GM23338 (cell line): ENCODE measurements around the gene C2orf49. TPM values are rescaled to one million over a fixed set of nuclear protein-coding genes. Genes with fewer than 3 reads are reported as not detected.
"Not testable (repeated sequence)": the region's sequence is repeated elsewhere in the genome, so short reads cannot be mapped to it uniquely, and the experiment has no call there.

ENCODE experiments used
- ATAC-seq: fragments of 200-7000 bp; cut with Tn5 transposase; 3 replicates; pipeline ENCODE4 v1.9.1; 2020
- DNase-seq: peaks from one replicate; pipeline ENCODE4 v3.0.0-alpha.2; 2015; ENCODE audit warnings: low spot score
- H2AFZ ChIP-seq: fragments of 200-600 bp; sonication (generic); 2 replicates; pipeline ENCODE4 v1.8.0; 2016; ENCODE audit warnings: antibody characterized with exemption, mild to moderate bottlenecking, moderate library complexity
- H3F3A ChIP-seq: fragments of 200-600 bp; sonication (generic); replicated peaks from 2 replicates; pipeline ENCODE4 v1.8.0; 2017; ENCODE audit warnings: antibody characterized with exemption, mixed run types, low read depth
- H3K27ac ChIP-seq: fragments of 200-600 bp; sonication (generic); 2 replicates; pipeline ENCODE4 v1.6.1; 2016; ENCODE audit warnings: low read depth
- H3K27me3 ChIP-seq: fragments of 200-600 bp; sonication (generic); 2 replicates; pipeline ENCODE4 v1.8.0; 2016; ENCODE audit warnings: mild to moderate bottlenecking, mixed run types, moderate library complexity; ENCODE audit not compliant: insufficient read depth
- H3K36me3 ChIP-seq: fragments of 200-600 bp; sonication (generic); 2 replicates; pipeline ENCODE4 v1.8.0; 2016; ENCODE audit warnings: mild to moderate bottlenecking; ENCODE audit not compliant: insufficient read depth
- H3K4me1 ChIP-seq: fragments of 200-600 bp; sonication (generic); 2 replicates; pipeline ENCODE4 v1.8.0; 2016; ENCODE audit warnings: mild to moderate bottlenecking, moderate library complexity; ENCODE audit not compliant: insufficient read depth
- H3K4me2 ChIP-seq: fragments of 200-600 bp; sonication (generic); 2 replicates; pipeline ENCODE4 v1.7.1; 2017; ENCODE audit warnings: mixed run types
- H3K4me3 ChIP-seq: fragments of 200-600 bp; sonication (generic); 2 replicates; pipeline ENCODE4 v1.6.1; 2016; ENCODE audit warnings: mixed run types
- H3K79me2 ChIP-seq: fragments of 200-600 bp; sonication (generic); replicated peaks from 2 replicates; pipeline ENCODE4 v1.8.0; 2017; ENCODE audit warnings: mild to moderate bottlenecking; ENCODE audit not compliant: insufficient read depth
- H3K9me2 ChIP-seq: fragments of 200-600 bp; sonication (generic); 2 replicates; pipeline ENCODE4 v1.8.0; 2017; ENCODE audit not compliant: insufficient read depth
- H4K20me1 ChIP-seq: fragments of 200-600 bp; sonication (generic); replicated peaks from 2 replicates; pipeline ENCODE4 v1.8.0; 2017; ENCODE audit warnings: mild to moderate bottlenecking; ENCODE audit not compliant: insufficient read depth
- H3K27ac Mint-ChIP-seq: 2 replicates; pipeline ENCODE4 v1.8.0; 2020; ENCODE audit warnings: inconsistent platforms, mild to moderate bottlenecking, moderate library complexity, mixed read lengths
- H3K27me3 Mint-ChIP-seq: 3 replicates; pipeline ENCODE4 v1.8.0; 2022; ENCODE audit warnings: low read depth, mild to moderate bottlenecking, moderate library complexity, mixed read lengths, inconsistent platforms; ENCODE audit not compliant: insufficient read depth, poor library complexity
- H3K36me3 Mint-ChIP-seq: 3 replicates; pipeline ENCODE4 v1.8.0; 2021; ENCODE audit warnings: low read depth, mild to moderate bottlenecking, inconsistent platforms, moderate library complexity, mixed read lengths
- H3K4me1 Mint-ChIP-seq: 3 replicates; pipeline ENCODE4 v1.8.0; 2020; ENCODE audit warnings: mild to moderate bottlenecking, inconsistent platforms, mixed read lengths
- H3K4me3 Mint-ChIP-seq: 3 replicates; pipeline ENCODE4 v1.8.0; 2021; ENCODE audit warnings: moderate library complexity, mild to moderate bottlenecking, inconsistent platforms, mixed read lengths
- H3K9me3 Mint-ChIP-seq: 3 replicates; pipeline ENCODE4 v1.8.0; 2020; ENCODE audit warnings: moderate library complexity, mild to moderate bottlenecking, inconsistent platforms, mixed read lengths
- CREB1 ChIP-seq: fragments of 250-450 bp; sonication (Bioruptor Pico); IDR thresholded peaks from 2 replicates; pipeline ENCODE4 v1.5.0; 2020; ENCODE audit warnings: low read depth, mild to moderate bottlenecking, moderate library complexity
- CTCF ChIP-seq, 2 experiments: fragments of 200-600 bp in 1 of 2; sonication (generic) in 1 of 2; conservative IDR thresholded peaks; 2 replicates each; pipeline versions ENCODE4 v1.5.1 to v1.6.1; 2016 to 2017; ENCODE audit warnings: antibody characterized with exemption in 2 of 2, low read depth in 2 of 2, mild to moderate bottlenecking in 2 of 2, moderate library complexity in 1 of 2
- JUNB ChIP-seq: IDR thresholded peaks from one replicate; pipeline ENCODE4 v1.6.1; 2016; ENCODE audit warnings: antibody characterized with exemption; ENCODE audit not compliant: unreplicated experiment
- NANOG ChIP-seq: IDR thresholded peaks from 2 replicates; pipeline ENCODE4 v1.6.1; 2016; ENCODE audit warnings: antibody characterized with exemption, borderline replicate concordance
- REST ChIP-seq: IDR thresholded peaks from one replicate; pipeline ENCODE4 v1.6.1; 2018; ENCODE audit warnings: antibody characterized with exemption; ENCODE audit not compliant: unreplicated experiment
- STAT1 ChIP-seq: IDR thresholded peaks from one replicate; pipeline ENCODE4 v1.6.1; 2016; ENCODE audit warnings: antibody characterized with exemption; ENCODE audit not compliant: unreplicated experiment
- ZNF114 ChIP-seq: fragments of 250-450 bp; sonication (Bioruptor Pico); IDR thresholded peaks from 2 replicates; pipeline ENCODE4 v1.5.0; 2020; ENCODE audit warnings: mild to moderate bottlenecking, moderate library complexity
- ZNF331 ChIP-seq: fragments of 250-450 bp; sonication (Bioruptor Pico); IDR thresholded peaks from 2 replicates; pipeline ENCODE4 v1.5.0; 2020; ENCODE audit warnings: low read depth, mild to moderate bottlenecking, moderate library complexity
- polyA plus RNA-seq: library from polyadenylated mRNA; unstranded; fragments of >200 nt; fragmentation: Nextera tagmentation; extraction: Ambion mirVana; gene quantifications from 2 replicates; pipeline ENCODE4 v1.2.1, GENCODE V29; 2016
- total RNA-seq: library from RNA; depleted of rRNA; stranded (reverse); fragments of >200 nt; shearing (Covaris generic); gene quantifications from 2 replicates; pipeline ENCODE4 v1.2.3, GENCODE V29; 2014

Gene C2orf49
- total and polyA plus RNA-seq, 2 experiments from 2014 or later: 19.6 to 33.8 TPM

- TF ChIP-seq REST (no peak), JUNB (no peak), CTCF (conservative IDR thresholded peaks at IDR 0.05; ENCODE audit: low read depth in 2 of 2) (no peak), NANOG (no peak), ZNF114 (CRISPR knock-in tag) (no peak), STAT1 (no peak)
Observed at GRCh38 chr2:105325389-105325963, 11.9 kb upstream of the C2orf49 start (continued).

- not testable (repeated sequence) for H3K9me3 Mint-ChIP-seq, H3K36me3 Mint-ChIP-seq, H3K27ac Mint-ChIP-seq, H2AFZ ChIP-seq, H3K4me3 ChIP-seq, H3K36me3 ChIP-seq, H3K27me3 Mint-ChIP-seq, H3K9me2 ChIP-seq, H3K4me2 ChIP-seq, H4K20me1 ChIP-seq, H3K4me3 Mint-ChIP-seq, H3K27ac ChIP-seq, DNase-seq, H3F3A ChIP-seq, ATAC-seq
- peaks cover 30% of the 10 kb centered on the region for H3K4me1 Mint-ChIP-seq
- H3K27me3 ChIP-seq: peaks cover 14% of the 10 kb centered on the region
- peaks cover 65% of the 10 kb centered on the region for H3K79me2 ChIP-seq
- H3K4me1 ChIP-seq: peaks cover 12% of the 10 kb centered on the region
Observed at GRCh38 chr2:105327271-105327670, 10.1 kb upstream of the C2orf49 start.

GRCh38 chr2:105327690-105328089 lies 9.7 kb upstream of the C2orf49 start:
- Histone ChIP-seq H3K9me2 (no peaks in the 10 kb centered on the region), H3K4me3 (no peak overlapping the region), H3F3A (no peaks in the 10 kb centered on the region), H3K27me3 (peaks cover 14% of the 10 kb centered on the region), H2AFZ (no peak overlapping the region), H3K27ac (no peak overlapping the region), H3K79me2 (peaks cover 61% of the 10 kb centered on the region), H3K4me1 (peaks cover 12% of the 10 kb centered on the region), H3K4me2 (no peak overlapping the region), H3K36me3 (no peaks in the 10 kb centered on the region), H4K20me1 (no peaks in the 10 kb centered on the region; the same call in 1 of the 2 replicates)
- DNase-seq (no peak), ATAC-seq (no peak)
- Mint-ChIP-seq H3K9me3 (no peaks in the 10 kb centered on the region), H3K27ac (no peak overlapping the region), H3K36me3 (peaks cover 8% of the 10 kb centered on the region; the same call in 2 of the 3 replicates), H3K4me3 (no peak overlapping the region), H3K4me1 (peaks cover 30% of the 10 kb centered on the region), H3K27me3 (peaks cover 10% of the 10 kb centered on the region)
- TF ChIP-seq NANOG (no peak), CREB1 (CRISPR knock-in tag) (no peak), ZNF331 (CRISPR knock-in tag) (no peak), JUNB (no peak)
